Measurements from ENCODE around the gene MRPL51. TPM values are rescaled to one million over a fixed set of nuclear protein-coding genes. Genes with fewer than 3 reads are reported as not detected.
A peak's percentile ranks its signal among the peaks of the same experiment; 100 is the strongest.
"Not testable (repeated sequence)": the region's sequence is repeated elsewhere in the genome, so short reads cannot be mapped to it uniquely, and the experiment has no call there.

The MRPL51 gene
- total and polyA plus RNA-seq, 2 donors from 2014 or later, result 132 to 268 TPM

GRCh38 chr12:6539314-6539682, 46.2 kb upstream of the MRPL51 start:
- Histone ChIP-seq H3K36me3 (ENCODE audit: control insufficient read depth in 2 of 3, insufficient read depth in 3 of 3, low read length in 3 of 3) (peaks cover 0 to 32% (median 19%) of the 10 kb centered on the region in 3 donors), H3K4me1 (ENCODE audit: control insufficient read depth in 2 of 3, insufficient read depth in 2 of 3, low read depth in 1 of 3, low read length in 3 of 3) (peaks cover 0 to 34% (median 14%) of the 10 kb centered on the region in 3 donors), H3K27ac (ENCODE audit: low read depth in 2 of 2, low read length in 2 of 2) (no peak overlapping the region), H3K27me3 (ENCODE audit: control insufficient read depth, insufficient read depth, low read length) (no peaks in the 10 kb centered on the region), H3K4me3 (ENCODE audit: low read length in 3 of 3) (no peak overlapping the region), H3K9ac (ENCODE audit: low read length in 3 of 3) (no peak overlapping the region), H3K9me3 (ENCODE audit: control insufficient read depth in 2 of 3, insufficient read depth in 1 of 3, low read length in 3 of 3) (no peaks in the 10 kb centered on the region)
- intact Hi-C loops (cut with DNase I), result no loop called here
- no peak for DNase-seq
- TF ChIP-seq, protein P1, sequence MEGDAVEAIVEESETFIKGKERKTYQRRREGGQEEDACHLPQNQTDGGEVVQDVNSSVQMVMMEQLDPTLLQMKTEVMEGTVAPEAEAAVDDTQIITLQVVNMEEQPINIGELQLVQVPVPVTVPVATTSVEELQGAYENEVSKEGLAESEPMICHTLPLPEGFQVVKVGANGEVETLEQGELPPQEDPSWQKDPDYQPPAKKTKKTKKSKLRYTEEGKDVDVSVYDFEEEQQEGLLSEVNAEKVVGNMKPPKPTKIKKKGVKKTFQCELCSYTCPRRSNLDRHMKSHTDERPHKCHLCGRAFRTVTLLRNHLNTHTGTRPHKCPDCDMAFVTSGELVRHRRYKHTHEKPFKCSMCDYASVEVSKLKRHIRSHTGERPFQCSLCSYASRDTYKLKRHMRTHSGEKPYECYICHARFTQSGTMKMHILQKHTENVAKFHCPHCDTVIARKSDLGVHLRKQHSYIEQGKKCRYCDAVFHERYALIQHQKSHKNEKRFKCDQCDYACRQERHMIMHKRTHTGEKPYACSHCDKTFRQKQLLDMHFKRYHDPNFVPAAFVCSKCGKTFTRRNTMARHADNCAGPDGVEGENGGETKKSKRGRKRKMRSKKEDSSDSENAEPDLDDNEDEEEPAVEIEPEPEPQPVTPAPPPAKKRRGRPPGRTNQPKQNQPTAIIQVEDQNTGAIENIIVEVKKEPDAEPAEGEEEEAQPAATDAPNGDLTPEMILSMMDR (IDR thresholded peaks at IDR 0.05; ENCODE audit: borderline replicate concordance, extremely low read depth, insufficient read depth), result no peak
- no peak for FAIRE-seq

DNA sequence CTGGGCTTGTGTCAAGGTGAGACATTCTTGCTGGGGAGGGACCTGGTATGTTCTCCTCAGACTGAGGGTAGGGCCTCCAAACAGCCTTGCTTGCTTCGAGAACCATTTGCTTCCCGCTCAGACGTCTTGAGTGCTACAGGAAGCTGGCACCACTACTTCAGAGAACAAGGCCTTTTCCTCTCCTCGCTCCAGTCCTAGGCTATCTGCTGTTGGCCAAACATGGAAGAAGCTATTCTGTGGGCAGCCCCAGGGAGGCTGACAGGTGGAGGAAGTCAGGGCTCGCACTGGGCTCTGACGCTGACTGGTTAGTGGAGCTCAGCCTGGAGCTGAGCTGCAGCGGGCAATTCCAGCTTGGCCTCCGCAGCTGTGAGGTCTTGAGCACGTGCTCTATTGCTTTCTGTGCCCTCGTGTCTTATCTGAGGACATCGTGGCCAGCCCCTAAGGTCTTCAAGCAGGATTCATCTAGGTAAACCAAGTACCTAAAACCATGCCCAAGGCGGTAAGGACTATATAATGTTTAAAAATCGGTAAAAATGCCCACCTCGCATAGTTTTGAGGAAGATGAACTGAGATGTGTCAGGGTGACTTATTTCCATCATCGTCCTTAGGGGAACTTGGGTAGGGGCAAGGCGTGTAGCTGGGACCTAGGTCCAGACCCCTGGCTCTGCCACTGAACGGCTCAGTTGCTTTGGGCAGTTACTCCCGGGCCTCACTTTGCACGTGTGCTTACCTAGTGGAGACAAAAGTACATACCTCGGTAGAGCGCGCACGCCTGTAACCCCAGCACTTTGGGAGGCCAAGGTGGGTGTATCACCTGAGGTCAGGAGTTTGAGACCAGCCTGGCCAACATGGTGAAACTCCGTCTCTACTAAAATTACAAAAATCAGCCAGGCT, 45.6 kb upstream of the MRPL51 start:
- no peak overlapping the region for H3K4me3 ChIP-seq (ENCODE audit: low read length in 3 of 3)
- intact Hi-C loops (cut with DNase I), result no loop called here
- no peak overlapping the region for H3K27ac ChIP-seq (ENCODE audit: low read depth in 2 of 2, low read length in 2 of 2)
- no peak overlapping the region for H3K9ac ChIP-seq (ENCODE audit: low read length in 3 of 3)
- no peak for FAIRE-seq
- H3K9me3 ChIP-seq (ENCODE audit: control insufficient read depth in 2 of 3, insufficient read depth in 1 of 3, low read length in 3 of 3), result no peaks in the 10 kb centered on the region
- TF ChIP-seq, protein P1 (IDR thresholded peaks at IDR 0.05; ENCODE audit: borderline replicate concordance, extremely low read depth, insufficient read depth), result no peak
- no peak for DNase-seq
- peaks cover 0 to 32% (median 19%) of the 10 kb centered on the region in 3 donors for H3K36me3 ChIP-seq (ENCODE audit: control insufficient read depth in 2 of 3, insufficient read depth in 3 of 3, low read length in 3 of 3)
- no peaks in the 10 kb centered on the region for H3K27me3 ChIP-seq (ENCODE audit: control insufficient read depth, insufficient read depth, low read length)
- peaks cover 0 to 34% (median 14%) of the 10 kb centered on the region in 3 donors for H3K4me1 ChIP-seq (ENCODE audit: control insufficient read depth in 2 of 3, insufficient read depth in 2 of 3, low read depth in 1 of 3, low read length in 3 of 3)

GRCh38 chr12:6537580-6538419, 44.7 kb upstream of the MRPL51 start:
- H3K27me3 ChIP-seq (ENCODE audit: control insufficient read depth, insufficient read depth, low read length); H3K9me3 ChIP-seq (ENCODE audit: control insufficient read depth in 2 of 3, insufficient read depth in 1 of 3, low read length in 3 of 3); H3K4me3 ChIP-seq (ENCODE audit: low read length in 3 of 3); H3K9ac ChIP-seq (ENCODE audit: low read length in 3 of 3); intact Hi-C loops (cut with DNase I); FAIRE-seq: not testable (repeated sequence)
- DNase-seq, result peak; percentile 80 to 91 (median 87)
- H3K27ac ChIP-seq (ENCODE audit: low read depth in 2 of 2, low read length in 2 of 2), result peak overlapping the region; percentile 51 to 99
- TF ChIP-seq, protein P1 (IDR thresholded peaks at IDR 0.05; ENCODE audit: borderline replicate concordance, extremely low read depth, insufficient read depth), result peak; percentile 77
- peaks cover 0 to 29% (median 19%) of the 10 kb centered on the region in 3 donors for H3K36me3 ChIP-seq (ENCODE audit: control insufficient read depth in 2 of 3, insufficient read depth in 3 of 3, low read length in 3 of 3)
- peaks cover 0 to 38% (median 18%) of the 10 kb centered on the region in 3 donors for H3K4me1 ChIP-seq (ENCODE audit: control insufficient read depth in 2 of 3, insufficient read depth in 2 of 3, low read depth in 1 of 3, low read length in 3 of 3)
